Testis (tissue), 2 donors: ENCODE measurements around the gene IGF1R.

Experiments used
- CTCF ChIP-seq, 3 experiments: fragments of 450-650 bp in 2 of 3; fragments of 200-600 bp in 1 of 3; sonication (generic) in 1 of 3; IDR thresholded peaks; one replicate each; pipeline ENCODE4 v1.5.1; 2016 to 2019; ENCODE audit warnings: antibody characterized with exemption in 3 of 3, mild to moderate bottlenecking in 2 of 3, moderate library complexity in 1 of 3
- POLR2A ChIP-seq: fragments of 450-650 bp; IDR thresholded peaks from one replicate; pipeline ENCODE4 v1.6.1; 2017; ENCODE audit warnings: antibody characterized with exemption, mild to moderate bottlenecking, moderate library complexity

- TF ChIP-seq CTCF (IDR thresholded peaks at IDR 0.05): no peak
- TF ChIP-seq POLR2A: no peak
Measured at GRCh38 chr15:98759277-98759676, 110.9 kb downstream of the IGF1R start.
